HepG2 (cell line): ENCODE measurements around the gene SENP6. TPM values are rescaled to one million over a fixed set of nuclear protein-coding genes. Genes with fewer than 3 reads are reported as not detected.

Experiments used
- ATAC-seq: fragments of 200-7000 bp; cut with Tn5 transposase; 3 replicates; pipeline ENCODE4 v1.9.1; 2020; ENCODE audit warnings: mild to moderate bottlenecking, moderate library complexity
- BruUV-seq: library from RNA; stranded (reverse); fragments of 400-500 nt; replicated peaks from 2 replicates; lab custom pipeline; 2021; lab: Mats Ljungman, UMichigan
- CTCF ChIA-PET: fragments of 300-600 bp; formaldehyde crosslinking; extraction: SDS; loops from one replicate; lab custom pipeline; 2021; ENCODE audit warnings: low total read pairs, inconsistent platforms, low intra/inter-chr PET ratio; lab: Yijun Ruan, JAX
- POLR2A ChIA-PET: fragments of 350-600 bp; sonication (Branson Sonifier 250); formaldehyde crosslinking; loops from one replicate; lab custom pipeline; 2020; ENCODE audit warnings: antibody characterized with exemption, inconsistent platforms; lab: Yijun Ruan, JAX
- DNase-seq: peaks from one replicate; pipeline ENCODE4 v3.0.0-alpha.2; 2015; ENCODE audit warnings: low spot score
- FAIRE-seq: peaks from 3 replicates; lab custom pipeline; 2011; peaks lifted over from hg19 to GRCh38; lab: Jason Lieb, UNC
- H2AFZ ChIP-seq: one replicate; pipeline ENCODE4 v1.6.1; 2011; ENCODE audit warnings: low read length, inconsistent platforms
- H3K27ac ChIP-seq: fragments of 300-600 bp; 3 replicates; pipeline ENCODE4 v1.8.0; 2011; ENCODE audit warnings: mixed run types, mild to moderate bottlenecking, mixed read lengths, low read length, inconsistent platforms; ENCODE audit not compliant: insufficient read depth; ENCODE audit errors: extremely low read length
- H3K27me3 ChIP-seq, 2 experiments: fragments of 200-600 bp in 1 of 2; 2 replicates in 1 of 2; 3 replicates in 1 of 2; pipeline versions ENCODE4 v1.6.0 to v1.8.0; 2011; ENCODE audit warnings: low read length in 2 of 2, mild to moderate bottlenecking in 2 of 2, moderate library complexity in 2 of 2, inconsistent platforms in 1 of 2; ENCODE audit not compliant: insufficient read depth in 2 of 2, control insufficient read depth in 1 of 2
- H3K36me3 ChIP-seq, 2 experiments: fragments of 200-600 bp in 1 of 2; replicated peaks in 1 of 2; 2 replicates in 1 of 2; 3 replicates in 1 of 2; pipeline versions ENCODE4 v1.5.1 to v1.8.0; 2011; ENCODE audit warnings: low read length in 2 of 2, inconsistent platforms in 1 of 2; ENCODE audit not compliant: insufficient read depth in 2 of 2, control insufficient read depth in 1 of 2
- H3K4me1 ChIP-seq: 2 replicates; pipeline ENCODE4 v1.5.1; 2012; ENCODE audit warnings: low read length, inconsistent platforms; ENCODE audit not compliant: insufficient read depth
- H3K4me2 ChIP-seq: 2 replicates; pipeline ENCODE4 v1.6.0; 2011; ENCODE audit warnings: low read depth, low read length, inconsistent platforms
- H3K4me3 ChIP-seq, 3 experiments: fragments of 200-600 bp in 1 of 3; sonication (generic), shearing (Covaris generic) in 1 of 3; replicated peaks in 1 of 3; 2 replicates each; pipeline ENCODE4 v1.5.1; 2011 to 2016; ENCODE audit warnings: low read length in 3 of 3, inconsistent platforms in 2 of 3, low read depth in 2 of 3, mild to moderate bottlenecking in 2 of 3, control low read depth in 1 of 3, mixed read lengths in 1 of 3; ENCODE audit not compliant: insufficient read depth in 1 of 3
- H3K79me2 ChIP-seq: one replicate; pipeline ENCODE4 v1.6.1; 2011; ENCODE audit warnings: low read length, inconsistent platforms; ENCODE audit not compliant: insufficient read depth
- H3K9ac ChIP-seq: 2 replicates; pipeline ENCODE4 v1.6.0; 2011; ENCODE audit warnings: mild to moderate bottlenecking, low read depth, low read length, inconsistent platforms; ENCODE audit not compliant: insufficient read depth
- H3K9me3 ChIP-seq: 2 replicates; pipeline ENCODE4 v1.5.1; 2012; ENCODE audit warnings: mild to moderate bottlenecking, low read length
- H4K20me1 ChIP-seq: 2 replicates; pipeline ENCODE4 v1.6.0; 2011; ENCODE audit warnings: inconsistent platforms, mild to moderate bottlenecking, low read length, moderate library complexity; ENCODE audit not compliant: insufficient read depth
- AFF4 ChIP-seq: sonication (generic); formaldehyde crosslinking; IDR thresholded peaks from 2 replicates; pipeline ENCODE4 v1.4.0; 2020; ENCODE audit warnings: missing genetic modification reagents
- CAMTA2 ChIP-seq: sonication (generic); formaldehyde crosslinking; IDR thresholded peaks from 2 replicates; pipeline ENCODE4 v1.4.0; 2020; ENCODE audit warnings: mild to moderate bottlenecking, missing genetic modification reagents, borderline replicate concordance
- ERF ChIP-seq: IDR thresholded peaks from 2 replicates; pipeline ENCODE4 v1.6.1; 2018; ENCODE audit warnings: missing biosample characterization, missing genetic modification reagents
- MATR3 ChIP-seq: sonication (generic); formaldehyde crosslinking; IDR thresholded peaks from 2 replicates; pipeline ENCODE4 v1.4.0; 2020; ENCODE audit warnings: missing genetic modification reagents
- NR2F1 ChIP-seq, 2 experiments: fragments of 450-650 bp in 1 of 2; formaldehyde crosslinking in 1 of 2; IDR thresholded peaks; 2 replicates each; pipeline versions ENCODE4 v1.5.0 to v1.6.1; 2016 to 2020; ENCODE audit warnings: mild to moderate bottlenecking in 1 of 2, missing compliant biosample characterization in 1 of 2, missing genetic modification reagents in 1 of 2, moderate library complexity in 1 of 2
- PPARG ChIP-seq: conservative IDR thresholded peaks from 2 replicates; pipeline ENCODE4 v1.6.1; 2016; ENCODE audit warnings: missing biosample characterization, missing genetic modification reagents
- SMARCC2 ChIP-seq: fragments of 450-650 bp; IDR thresholded peaks from 2 replicates; pipeline ENCODE4 v1.6.1; 2017; ENCODE audit warnings: antibody characterized with exemption, mild to moderate bottlenecking
- THAP11 ChIP-seq: IDR thresholded peaks from 2 replicates; pipeline ENCODE4 v1.6.1; 2016; ENCODE audit warnings: missing biosample characterization, missing genetic modification reagents
- ZBTB8A ChIP-seq: sonication (generic); formaldehyde crosslinking; IDR thresholded peaks from 2 replicates; pipeline ENCODE4 v1.4.0; 2020; ENCODE audit warnings: mild to moderate bottlenecking, low read depth, missing genetic modification reagents, borderline replicate concordance
- ZNF496 ChIP-seq: sonication (generic); formaldehyde crosslinking; IDR thresholded peaks from 2 replicates; pipeline ENCODE4 v1.8.1; 2023; ENCODE audit warnings: mild to moderate bottlenecking, moderate library complexity, missing genetic modification reagents; ENCODE audit not compliant: insufficient replicate concordance
- ZNF547 ChIP-seq: sonication (generic); formaldehyde crosslinking; IDR thresholded peaks from 2 replicates; pipeline ENCODE4 v1.5.1; 2020; ENCODE audit warnings: mild to moderate bottlenecking, missing genetic modification reagents
- WGBS: methylation state at CpG from one replicate; pipeline ENCODE4 v1.1.6; 2017; ENCODE audit warnings: low lambda C conversion rate; 5-methylcytosine and 5-hydroxymethylcytosine counted together
- in situ Hi-C: cut with HindIII; loops from 2 replicates; pipeline ENCODE4 v1.10.0; 2017; ENCODE audit warnings: low pct_unique_long_range_greater_than_20kb; ENCODE audit not compliant: extremely low pct_ligation_motif_present
- intact Hi-C: fragments of 100-400 bp; cut with micrococcal nuclease; formaldehyde crosslinking; loops from one replicate; pipeline ENCODE4 v1.10.0; 2022; ENCODE audit not compliant: unreplicated experiment
- polyA plus RNA-seq, 8 experiments: library from polyadenylated mRNA; depleted of rRNA in 3 of 8; stranded (reverse) in 7 of 8; unstranded in 1 of 8; fragments of >200 nt; fragmentation: Illumina TruSeq in 4 of 8; extraction: Trizol in 4 of 8; gene quantifications; 2 replicates each; pipeline versions ENCODE4 v1.2.1 to v1.2.3, GENCODE V29; 2011 to 2016; ENCODE audit warnings: low read depth in 4 of 8, missing spikeins in 1 of 8, mixed read lengths in 1 of 8; ENCODE audit not compliant: insufficient read depth in 1 of 8
- total RNA-seq, 5 experiments: library from RNA; depleted of rRNA; stranded (reverse); fragments of >200 nt; fragmentation: Illumina TruSeq; extraction: Trizol; gene quantifications; 2 replicates each; pipeline ENCODE4 v1.2.3, GENCODE V29; 2016; ENCODE audit warnings: low read depth in 1 of 5

The SENP6 gene
- total and polyA plus RNA-seq, 2 of the 13 experiments (the other 11 are each of a cell fraction or from before 2014, with no cell fraction given), result 21.9 to 50.1 TPM

- no peak for DNase-seq
- in situ Hi-C loops, result no loop called here
Observed at GRCh38 chr6:75611702-75612375, 10.2 kb downstream of the SENP6 start.

GRCh38 chr6:75612434-75612833 lies 10.8 kb downstream of the SENP6 start:
- peaks cover 53% of the 10 kb centered on the region for H3K4me1 ChIP-seq
- DNase-seq, result no peak
- WGBS, result 96% methylated on average over 3 of the region's 3 CpGs
- H3K4me3 ChIP-seq, result no peak overlapping the region; a peak in 1 of 6 replicates
- no peak overlapping the region for H3K9ac ChIP-seq
- BruUV-seq, result no TSS peak
- H3K27ac ChIP-seq, result no peak overlapping the region
- FAIRE-seq, result no peak
- H3K9me3 ChIP-seq, result no peaks in the 10 kb centered on the region
- POLR2A ChIA-PET, result interaction anchor here (1.5 kb wide), 2 partner anchors 11 kb away, joined by 3 to 6 read pairs; partner anchors contain the start of gene SENP6
- ATAC-seq, result no peak
- TF ChIP-seq CAMTA2 (CRISPR knock-in tag) (no peak), AFF4 (no peak), PPARG (CRISPR knock-in tag) (no peak), THAP11 (no peak), ZNF547 (CRISPR knock-in tag) (no peak)
- no peak overlapping the region for H3K4me2 ChIP-seq
- H3K27me3 ChIP-seq, result no peaks in the 10 kb centered on the region
- H4K20me1 ChIP-seq, result peaks cover 61% of the 10 kb centered on the region
- H3K79me2 ChIP-seq, result peaks cover 96% of the 10 kb centered on the region
- intact Hi-C loops (no loop called here), in situ Hi-C loops (no loop called here)
- CTCF ChIA-PET, result no interaction called here
- H2AFZ ChIP-seq, result no peak overlapping the region
- H3K36me3 ChIP-seq, result no peaks in the 10 kb centered on the region; a peak in 1 of 5 replicates

More at GRCh38 chr6:75611702-75612375, 10.2 kb downstream of the SENP6 start:
- POLR2A ChIA-PET, result interaction anchor here (1.5 kb wide), 1 partner anchor 10 kb away, joined by 3 read pairs; the partner anchor contains the start of gene SENP6
- whole genome bisulfite sequencing, result 92% methylated on average over 5 of the region's 5 CpGs
- intact Hi-C loops, result no loop called here
- TF ChIP-seq SMARCC2, result no peak
- TF ChIP-seq ERF, result no peak
- no peak for TF ChIP-seq ZBTB8A (CRISPR knock-in tag)
- TF ChIP-seq ZNF496, result no peak
- TF ChIP-seq MATR3 (CRISPR knock-in tag), result no peak
- TF ChIP-seq NR2F1 (CRISPR knock-in tag; IDR thresholded peaks at IDR 0.05), result no peak
- TF ChIP-seq, all 625 proteins: peak for 0
- FAIRE-seq, result no peak
- ATAC-seq, result no peak
- no peak overlapping the region for H3K9ac ChIP-seq
- H3K4me3 ChIP-seq, result no peak overlapping the region
- no peaks in the 10 kb centered on the region for H3K9me3 ChIP-seq
- peaks cover 66% of the 10 kb centered on the region for H4K20me1 ChIP-seq
- peaks cover 98% of the 10 kb centered on the region for H3K79me2 ChIP-seq
- CTCF ChIA-PET, result no interaction called here
- BruUV-seq, result no TSS peak
- H2AFZ ChIP-seq, result no peak overlapping the region
- H3K4me2 ChIP-seq, result no peak overlapping the region
- no peaks in the 10 kb centered on the region for H3K27me3 ChIP-seq
- H3K36me3 ChIP-seq, result no peaks in the 10 kb centered on the region; a peak in 1 of 5 replicates
- H3K4me1 ChIP-seq, result peaks cover 59% of the 10 kb centered on the region
- H3K27ac ChIP-seq, result no peak overlapping the region
